ENCODE data around the gene RPA1.
A peak's percentile ranks its signal among the peaks of the same experiment; 100 is the strongest.
"Not testable (repeated sequence)": the region's sequence is repeated elsewhere in the genome, so short reads cannot be mapped to it uniquely, and the experiment has no call there.

The RPA1 gene

DNA sequence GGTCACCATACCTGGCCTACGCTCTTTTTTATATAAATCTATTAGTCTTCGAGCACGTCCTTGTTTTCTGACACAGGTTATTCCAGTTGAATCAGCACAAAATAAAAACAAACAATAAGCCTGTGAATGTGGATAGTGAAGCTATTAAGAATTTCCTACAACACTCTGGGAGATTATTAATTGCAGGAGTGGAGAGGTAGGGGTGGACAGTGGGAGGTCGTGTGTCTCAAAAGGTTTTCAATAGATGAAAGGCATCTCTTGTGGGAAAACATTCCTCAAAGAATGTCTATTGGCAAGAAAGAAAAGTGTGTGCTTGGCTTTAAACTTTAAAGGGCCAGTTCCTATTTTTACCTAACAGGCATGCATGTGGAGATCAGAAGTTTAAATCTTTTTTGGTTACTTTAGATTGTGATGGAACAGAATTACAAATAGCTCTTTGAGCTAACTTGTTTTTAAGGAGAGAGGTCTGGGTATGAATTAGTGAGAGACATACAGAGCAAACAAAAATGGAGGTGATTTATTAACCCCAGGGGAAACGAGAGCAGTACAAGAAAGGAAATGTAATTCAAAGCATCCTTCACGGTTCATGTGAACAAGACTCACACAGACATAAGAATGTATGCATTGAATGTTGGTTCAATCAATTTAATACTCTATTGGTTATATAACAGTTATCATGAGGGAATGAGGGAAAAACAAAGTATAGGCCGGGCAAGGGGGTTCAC lies 9.1 kb upstream of the RPA1 start:
- DNase-seq, result no peak

DNA sequence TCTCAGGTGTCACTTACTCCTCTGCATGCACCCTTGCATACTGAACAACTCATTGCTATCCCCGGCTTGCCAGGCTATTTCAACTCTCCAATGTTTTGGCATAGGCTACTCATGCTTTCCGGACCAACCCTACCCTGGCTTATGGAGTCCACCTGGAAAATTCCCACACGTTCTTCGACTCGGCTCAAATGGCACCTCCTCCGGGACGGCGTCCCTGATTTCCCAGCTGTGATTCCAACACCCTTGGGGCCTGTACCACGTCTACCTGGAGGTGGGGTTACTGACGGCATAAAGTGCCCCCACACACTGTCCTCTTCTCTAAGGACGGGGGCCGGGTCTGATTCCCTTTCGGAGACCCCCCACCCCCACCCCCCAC lies 601 bp upstream of the RPA1 start:
- no peak for DNase-seq

DNA sequence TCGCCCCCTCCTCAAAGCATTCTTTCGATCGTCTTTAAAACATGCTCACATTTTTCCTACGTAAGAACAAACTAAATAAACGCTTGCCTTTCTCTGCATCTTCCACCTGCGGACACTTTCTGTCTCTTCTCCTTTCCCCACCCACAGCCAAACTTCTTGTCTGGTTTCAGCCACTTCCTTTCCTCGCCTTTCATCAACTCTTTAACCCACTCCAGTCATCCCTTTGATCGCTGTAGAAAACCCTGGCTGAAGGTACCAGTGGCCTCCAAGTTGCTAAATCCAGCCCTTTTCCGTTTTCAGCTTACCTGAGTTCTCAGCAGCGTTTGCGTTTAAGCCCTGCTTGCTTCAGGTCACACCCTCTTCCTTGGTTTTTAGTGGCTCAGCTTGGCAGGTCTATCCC lies 483 bp downstream of the RPA1 start:
- no peak for DNase-seq

DNA sequence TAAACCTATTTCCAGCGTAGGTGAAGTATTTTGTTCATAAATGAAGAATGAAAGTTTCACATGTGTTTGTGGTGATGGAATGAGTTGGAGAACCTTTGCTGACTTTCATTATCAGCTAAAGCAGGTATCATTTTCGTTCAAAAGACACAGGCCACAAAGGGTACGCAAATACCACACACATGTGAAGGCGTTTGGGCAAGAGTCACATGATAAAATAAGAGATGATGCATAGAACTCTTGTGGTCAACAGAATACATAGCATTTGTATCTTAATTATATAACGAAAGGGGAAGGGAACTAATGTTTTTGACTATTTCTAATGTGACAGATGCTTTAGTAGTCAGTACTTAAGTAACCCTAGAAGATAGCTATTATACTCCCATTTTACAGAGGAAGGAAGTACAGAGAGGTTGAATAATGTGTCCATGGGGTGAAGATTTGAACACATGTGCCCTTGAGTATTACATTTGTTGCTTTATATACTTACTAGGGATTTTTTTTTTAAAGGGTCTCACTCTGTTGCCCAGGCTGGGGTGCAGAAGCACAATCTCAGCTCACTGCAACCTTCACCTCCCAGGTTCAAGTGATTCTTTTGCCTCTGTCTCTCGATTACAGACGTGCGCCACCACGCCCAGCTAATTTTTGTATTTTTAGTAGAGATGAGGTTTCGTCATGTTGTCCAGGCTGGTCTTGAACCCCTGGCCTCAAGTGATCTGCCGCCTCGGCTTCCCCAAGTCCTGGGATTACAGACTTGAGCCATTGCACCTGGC lies 4.8 kb downstream of the RPA1 start:
- DNase-seq, result peak; percentile 43

DNA sequence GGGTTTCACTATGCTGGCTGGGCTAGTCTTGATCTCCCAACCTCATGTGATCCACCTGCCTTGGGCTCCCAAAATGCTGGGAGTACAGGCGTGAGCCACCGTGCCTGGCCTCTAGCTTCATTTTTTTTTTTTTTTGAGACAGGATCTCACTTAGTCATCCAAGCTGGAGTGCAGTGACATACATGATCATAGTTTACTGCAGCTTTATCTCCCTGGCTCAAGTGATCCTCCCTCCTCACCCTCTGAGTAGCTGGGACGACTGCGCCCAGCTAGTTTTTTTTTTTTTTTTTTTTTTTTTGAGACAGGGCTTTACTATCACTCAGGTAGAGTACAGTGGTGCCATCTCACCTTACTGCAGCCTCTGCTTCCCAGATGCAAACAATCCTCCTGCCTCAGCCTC lies 9.7 kb downstream of the RPA1 start:
- DNase-seq, result no peak

DNA sequence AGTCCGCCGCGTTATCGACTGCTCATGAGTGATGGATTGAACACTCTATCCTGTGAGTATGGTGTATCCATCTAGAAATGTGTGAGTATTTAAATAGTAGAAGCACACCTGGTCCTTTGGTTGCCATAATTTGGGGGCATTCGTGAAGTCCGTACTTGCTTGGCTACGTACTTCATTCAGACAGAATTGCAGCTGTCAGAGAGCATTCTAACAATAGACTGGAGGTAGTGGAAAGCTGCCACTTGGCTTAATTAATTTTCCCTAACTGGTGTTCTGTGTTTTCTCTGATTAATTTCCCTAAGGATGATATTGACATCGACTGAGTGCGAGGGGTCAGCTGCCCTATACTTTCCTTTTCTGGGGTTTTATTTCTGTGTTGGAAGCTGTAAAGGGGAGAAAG lies 14.1 kb downstream of the RPA1 start:
- DNase-seq, result no peak

DNA sequence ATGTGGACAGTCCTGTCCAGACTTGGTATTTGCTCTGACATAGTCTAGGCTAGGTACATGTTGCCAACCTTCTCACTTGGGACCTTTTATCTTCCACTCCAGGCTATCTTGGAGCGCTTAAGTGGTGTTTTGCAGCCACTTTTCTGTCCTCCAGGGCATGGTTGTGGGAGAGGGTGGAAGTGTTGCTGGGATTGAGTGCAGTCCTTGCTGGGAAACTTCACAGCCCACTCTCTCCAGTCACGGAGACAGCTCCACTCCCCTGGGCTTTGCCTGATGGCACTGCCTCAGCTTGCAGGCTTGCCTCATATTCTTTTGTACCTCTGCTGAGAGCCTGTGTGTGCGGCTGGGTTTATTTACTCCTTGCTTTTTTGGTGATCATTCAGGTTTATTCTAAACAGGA lies 17.4 kb downstream of the RPA1 start:
- no peak for DNase-seq

DNA sequence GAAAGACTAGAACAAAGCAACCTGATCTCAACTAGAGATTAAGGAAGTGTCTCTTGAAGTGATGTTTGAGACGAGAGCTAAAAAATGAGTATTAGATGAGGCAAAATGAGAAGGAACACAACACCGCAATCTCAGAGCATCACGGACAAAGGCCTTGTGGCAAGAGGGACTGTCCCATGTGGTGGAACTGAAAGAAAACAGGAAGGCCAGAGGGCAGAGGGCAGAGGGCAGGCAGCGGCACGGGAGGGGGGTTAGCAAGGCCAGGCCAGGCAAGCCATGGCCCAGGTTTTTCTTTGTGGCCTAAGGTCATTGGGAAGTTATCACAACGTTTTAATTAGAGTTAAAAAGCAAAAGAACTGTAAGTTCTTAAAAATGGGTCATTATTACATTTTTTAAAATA lies 22.5 kb downstream of the RPA1 start:
- no peak for DNase-seq

DNA sequence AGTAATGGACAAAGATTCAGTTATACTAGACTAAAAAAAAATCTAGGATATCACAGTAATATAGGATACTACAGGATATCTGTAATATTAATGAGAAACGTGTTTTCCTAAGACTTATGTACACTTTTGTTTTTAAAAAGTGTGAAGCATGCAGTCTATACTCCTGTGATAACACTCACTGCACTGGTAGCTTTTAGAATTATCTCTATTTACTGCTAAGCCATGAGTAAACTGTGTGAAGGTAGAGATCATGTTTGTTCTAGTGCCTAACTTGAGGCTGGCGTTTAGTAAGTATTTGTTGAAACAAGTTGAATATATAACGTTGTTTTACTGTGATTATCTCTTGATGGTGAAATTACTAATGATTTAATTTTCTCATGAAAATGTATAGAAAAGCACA lies 23.9 kb downstream of the RPA1 start:
- no peak for DNase-seq

DNA sequence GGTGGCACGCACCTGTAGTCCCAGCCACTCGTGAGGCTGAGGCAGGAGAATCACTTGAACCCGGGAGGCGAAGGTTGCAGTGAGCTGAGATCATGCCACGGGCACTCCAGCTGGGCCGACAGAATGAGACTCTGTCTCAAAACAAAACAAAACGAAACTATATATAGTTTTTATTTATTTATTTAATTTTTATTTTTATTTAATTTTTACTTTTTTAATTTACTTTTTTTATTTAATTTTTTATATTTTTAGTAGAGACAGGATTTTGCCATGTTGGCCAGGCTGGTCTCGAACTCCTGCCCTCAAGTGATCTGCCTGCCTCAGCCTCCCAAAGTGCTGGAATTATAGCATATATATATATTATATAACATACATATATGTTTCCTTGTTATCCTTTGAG lies 26.7 kb downstream of the RPA1 start:
- not testable (repeated sequence) for DNase-seq

DNA sequence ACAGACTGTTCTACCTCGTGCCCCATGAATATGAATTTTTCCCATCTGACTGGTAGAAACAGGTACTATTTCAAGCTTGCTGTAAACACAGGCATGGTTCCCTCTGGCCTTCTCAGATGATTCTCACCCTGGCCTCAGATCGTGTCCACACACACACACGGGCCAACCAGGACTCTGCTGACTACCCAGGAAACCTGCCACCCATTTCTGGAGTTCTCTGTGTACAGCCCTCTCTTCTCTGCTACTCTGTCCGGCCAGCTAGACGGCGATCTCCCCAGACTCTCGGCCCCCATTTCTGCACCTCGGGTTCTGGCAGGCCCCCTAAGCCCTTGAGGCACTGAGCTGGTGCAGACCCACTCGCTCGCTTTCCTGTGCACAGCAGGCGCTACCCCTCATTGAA lies 31.2 kb downstream of the RPA1 start:
- DNase-seq, result no peak

DNA sequence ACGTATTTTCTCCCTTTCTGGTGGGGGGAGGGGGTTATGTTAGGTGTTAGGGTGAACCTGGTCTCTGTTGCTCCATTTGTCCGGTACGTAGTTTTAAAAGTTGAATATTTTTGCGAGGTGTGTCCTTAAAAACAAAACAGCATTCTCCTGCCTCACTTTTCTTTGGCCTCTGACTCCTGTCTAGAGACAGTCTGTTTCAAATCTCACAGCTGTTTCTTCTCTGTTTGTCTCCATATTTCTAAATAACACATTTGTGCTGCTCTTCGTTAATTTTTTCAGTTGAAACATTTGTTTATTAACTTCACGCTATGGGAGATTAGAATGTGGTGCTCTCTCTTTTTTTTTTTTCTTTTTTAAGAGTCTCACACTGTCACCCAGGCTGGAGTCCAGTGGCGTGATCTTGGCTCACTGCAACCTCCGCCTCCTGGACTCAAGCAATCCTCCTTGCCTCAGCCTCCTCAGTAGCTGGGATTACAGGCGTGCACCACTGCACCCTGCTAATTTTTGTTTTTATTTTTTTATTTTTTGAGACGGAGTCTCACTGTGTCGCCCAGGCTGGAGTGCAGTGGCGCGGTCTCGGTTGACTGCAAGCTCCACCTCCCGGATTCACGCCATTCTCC lies 31.7 kb downstream of the RPA1 start:
- no peak for DNase-seq

DNA sequence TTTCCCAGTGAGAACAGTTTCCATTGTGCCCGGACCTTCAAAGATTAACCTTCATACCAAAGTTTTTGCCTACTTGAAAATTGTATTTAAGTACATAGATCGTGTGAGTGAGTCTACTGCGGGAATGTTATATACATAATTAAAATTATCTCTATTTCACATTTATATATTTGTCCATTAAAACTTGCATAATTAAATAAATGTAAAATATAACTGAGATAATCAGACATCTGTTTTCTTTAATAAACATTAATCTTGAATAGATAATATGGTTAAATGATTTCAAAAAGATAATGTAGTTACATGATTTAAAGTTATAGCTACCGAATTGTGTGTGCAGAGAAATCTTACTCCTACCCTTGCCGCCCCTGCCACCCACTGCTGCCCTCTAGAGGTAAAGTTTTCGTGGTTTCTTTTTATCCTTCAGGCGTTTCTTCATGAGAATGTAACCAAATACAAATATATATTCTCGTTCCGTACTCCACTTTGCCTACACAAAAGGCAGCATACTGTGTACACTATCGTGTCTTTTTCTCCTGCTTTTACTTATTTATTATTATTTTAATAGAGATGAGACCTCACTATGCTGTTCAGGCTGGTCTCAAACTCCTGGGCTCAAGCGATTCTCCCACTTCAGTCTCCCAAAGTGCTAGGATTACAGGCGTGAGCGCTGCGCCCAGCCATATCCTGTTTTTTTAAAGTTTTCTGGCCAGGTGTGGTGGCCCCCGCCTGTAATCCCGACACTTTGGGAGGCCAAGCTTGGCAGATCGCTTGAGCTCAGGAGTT lies 35.6 kb downstream of the RPA1 start:
- peak; percentile 54 for DNase-seq

DNA sequence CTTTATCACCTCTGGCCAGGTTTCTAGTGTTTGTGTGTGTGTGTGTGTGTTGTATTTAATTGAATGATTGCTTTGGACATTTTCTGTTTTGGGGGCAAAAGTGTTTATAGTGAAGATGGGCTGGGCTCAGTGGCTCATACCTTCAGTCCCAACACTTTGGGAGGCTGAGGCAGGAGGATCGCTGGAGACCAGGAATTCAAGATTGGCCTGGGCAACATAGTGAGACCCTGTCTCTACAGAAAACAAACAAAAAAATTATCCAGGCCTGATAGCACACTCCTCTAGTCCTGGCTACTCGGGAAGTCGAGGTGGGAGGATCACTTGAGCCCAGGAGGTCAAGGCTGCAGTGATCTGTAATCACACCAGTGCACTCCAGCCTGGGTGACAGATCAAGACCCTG lies 37.5 kb downstream of the RPA1 start:
- no peak for DNase-seq

DNA sequence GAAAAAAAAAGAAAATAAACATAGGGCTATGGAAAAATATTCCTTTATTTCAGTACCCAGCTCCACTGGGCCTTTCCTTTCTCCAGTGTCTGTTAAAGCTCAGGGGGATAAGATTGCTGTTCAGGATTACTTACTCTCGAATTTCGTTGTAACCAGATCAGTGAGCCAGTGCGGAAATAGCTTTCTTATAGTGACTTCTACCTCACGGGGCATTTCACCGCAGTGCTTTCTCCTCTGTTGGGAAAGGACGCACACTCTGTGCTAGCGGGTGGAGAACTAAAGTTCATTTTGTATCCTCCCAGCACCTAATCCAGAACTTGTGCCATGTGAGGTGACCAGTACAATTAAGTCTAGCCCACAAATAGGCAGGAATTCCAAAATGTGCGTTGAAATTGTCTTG lies 38.3 kb downstream of the RPA1 start:
- DNase-seq, result no peak

DNA sequence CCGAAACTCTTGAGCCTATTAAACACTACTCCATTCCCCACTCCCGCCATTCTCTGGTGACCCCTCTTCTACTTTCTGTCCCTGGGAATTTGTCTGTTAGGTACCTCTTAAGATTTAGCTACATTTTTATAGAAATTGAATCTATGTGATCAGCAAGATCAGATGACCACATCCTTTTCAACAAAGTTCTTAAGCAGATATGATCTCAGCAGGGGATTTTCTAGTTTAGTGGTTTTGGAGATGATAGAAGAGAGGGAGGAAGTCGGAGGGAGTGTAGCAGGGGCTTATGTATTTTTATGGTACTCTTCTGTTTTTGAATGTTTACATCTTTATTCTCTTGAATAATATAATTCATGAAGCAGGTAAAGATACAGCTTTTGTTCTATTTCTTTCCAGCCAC lies 40.8 kb downstream of the RPA1 start:
- DNase-seq, result no peak

DNA sequence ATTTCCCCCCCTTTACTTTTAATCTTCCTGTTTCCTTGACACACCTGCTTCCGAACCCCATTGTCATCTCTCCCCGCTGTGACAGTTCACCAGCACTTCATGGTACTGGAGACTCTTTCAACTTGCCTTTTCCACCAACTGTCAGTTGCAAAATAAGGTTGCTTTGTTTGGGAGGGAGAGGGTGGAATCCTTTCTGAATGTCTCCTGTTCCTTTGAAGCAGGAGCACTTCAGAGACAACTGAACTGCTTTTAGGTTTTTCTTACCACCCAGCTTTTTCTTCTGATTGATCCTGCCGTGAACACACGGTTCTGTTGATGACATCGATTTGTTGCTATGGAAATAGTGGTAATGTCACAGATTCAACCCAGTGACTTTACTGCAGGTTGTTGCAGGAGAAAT lies 42.0 kb downstream of the RPA1 start:
- DNase-seq, result no peak

DNA sequence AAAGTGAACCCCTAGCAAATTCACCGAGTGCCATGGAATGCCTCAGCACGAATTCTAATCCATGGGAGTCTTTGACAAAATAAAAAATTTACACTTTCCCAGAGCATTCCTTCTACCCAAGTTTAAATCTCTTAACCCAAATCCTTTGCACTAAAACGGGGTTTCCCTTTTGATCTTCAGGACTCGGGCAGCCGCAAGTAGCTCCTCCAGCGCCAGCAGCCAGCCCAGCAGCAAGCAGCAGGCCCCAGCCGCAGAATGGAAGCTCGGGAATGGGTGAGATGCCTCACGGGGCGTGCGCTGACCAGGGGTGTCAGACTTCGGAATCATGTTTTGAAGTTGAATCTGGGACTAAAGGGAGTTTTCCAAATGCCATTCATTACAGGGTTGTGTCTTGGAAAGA lies 42.4 kb downstream of the RPA1 start:
- no peak for DNase-seq

DNA sequence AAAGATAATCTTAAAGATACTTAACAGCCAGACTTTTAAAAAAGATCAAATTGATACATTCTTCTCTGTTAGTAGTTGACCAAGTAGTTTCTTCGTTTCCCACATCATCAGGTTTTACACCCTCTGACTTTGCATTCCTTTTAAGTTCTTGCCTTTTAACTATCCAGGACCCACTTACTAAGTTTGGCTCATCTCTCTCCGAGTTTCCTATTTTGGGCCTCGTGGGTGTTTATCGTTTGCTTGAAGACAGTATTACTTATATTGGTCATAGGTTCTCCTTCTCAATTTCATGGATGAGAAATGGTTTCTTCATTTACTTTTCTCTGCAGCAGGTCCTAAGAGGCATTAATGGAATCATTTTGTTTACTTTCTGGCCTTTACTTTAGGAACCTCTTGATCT lies 43.2 kb downstream of the RPA1 start:
- DNase-seq, result no peak

DNA sequence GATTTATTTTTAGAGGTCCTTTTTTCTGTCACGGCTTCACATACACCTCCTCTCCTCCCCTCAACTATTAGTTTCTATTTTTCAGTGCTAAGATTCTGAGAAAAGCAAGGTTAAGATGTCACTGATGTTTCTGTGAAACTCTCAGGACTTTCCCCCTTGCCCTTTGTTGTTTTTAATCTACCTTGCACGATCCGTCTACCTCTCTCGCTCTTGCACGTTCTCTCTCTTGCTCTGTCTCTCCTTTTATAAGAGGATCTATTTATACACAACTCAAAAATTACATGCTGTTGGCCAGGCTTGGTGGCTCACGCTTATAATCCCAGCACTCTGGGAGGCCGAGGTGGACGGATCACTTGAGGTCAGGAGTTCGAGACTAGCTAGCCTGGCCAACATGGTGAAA lies 43.6 kb downstream of the RPA1 start:
- peak; percentile 16 for DNase-seq

DNA sequence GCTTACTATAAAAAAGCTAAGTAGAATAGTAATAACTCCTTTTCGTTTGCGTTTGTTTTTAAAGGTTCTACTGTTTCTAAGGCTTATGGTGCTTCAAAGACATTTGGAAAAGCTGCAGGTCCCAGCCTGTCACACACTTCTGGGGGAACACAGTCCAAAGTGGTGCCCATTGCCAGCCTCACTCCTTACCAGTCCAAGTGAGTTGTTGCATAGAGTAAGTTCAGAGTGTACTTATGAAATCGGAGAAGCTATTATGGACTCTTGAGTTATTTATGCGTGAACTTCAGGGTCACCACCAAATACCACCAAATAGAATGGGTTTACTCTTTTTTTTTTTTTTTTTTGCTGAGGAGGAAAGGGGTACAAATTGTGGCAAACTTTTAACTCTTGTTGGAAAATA lies 45.8 kb downstream of the RPA1 start:
- DNase-seq, result no peak

DNA sequence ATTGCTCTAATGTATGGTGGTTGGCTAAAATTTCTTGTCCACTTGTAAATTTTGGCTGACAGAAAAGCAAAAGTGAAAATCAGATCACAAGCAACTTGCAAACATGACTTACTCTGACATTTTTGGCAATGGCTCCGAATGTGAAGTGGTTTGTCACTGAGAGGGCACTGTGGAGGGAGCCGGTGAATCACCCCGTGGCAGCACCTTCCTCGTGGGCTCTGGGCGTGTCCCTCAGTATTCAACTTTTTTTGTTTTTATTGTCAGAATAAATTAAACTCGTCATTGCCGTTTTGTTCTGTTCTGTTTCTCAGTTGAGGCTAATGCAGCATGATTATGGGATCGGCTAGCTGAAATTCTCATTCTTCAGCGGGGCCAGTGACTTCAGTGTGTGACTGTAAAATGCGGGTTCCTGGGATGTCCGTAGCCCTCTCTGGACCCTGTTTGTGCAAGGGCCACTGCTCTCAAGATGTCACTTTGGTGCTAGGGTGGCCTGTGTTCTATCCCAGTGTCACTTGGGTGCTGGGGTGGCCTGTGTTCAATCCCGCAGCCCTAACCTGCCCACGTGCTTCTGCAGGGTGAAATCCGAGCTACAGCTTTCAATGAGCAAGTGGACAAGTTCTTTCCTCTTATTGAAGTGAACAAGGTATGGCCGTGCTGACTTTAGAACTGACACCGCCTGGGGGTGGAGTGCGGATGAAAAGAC lies 48.8 kb downstream of the RPA1 start:
- DNase-seq, result no peak

Measured in activated naive CD4-positive, alpha-beta T cell treated with anti-CD3 and anti-CD28 coated beads, Interleukin-2, amount 50 U/mL, for 16 hours (primary cell).